Prostate gland (tissue), 2 donors: Measurements from ENCODE around the gene OTOP2.

Experiments used
- CTCF ChIP-seq, 4 experiments: fragments of 200-600 bp in 2 of 4; fragments of 450-650 bp in 2 of 4; sonication (generic) in 2 of 4; IDR thresholded peaks; 1 replicate in 3 of 4; 2 replicates in 1 of 4; pipeline ENCODE4 v1.5.1; 2016 to 2019; ENCODE audit warnings: antibody characterized with exemption in 4 of 4, mild to moderate bottlenecking in 2 of 4, moderate library complexity in 2 of 4
- POLR2A ChIP-seq: fragments of 450-650 bp; IDR thresholded peaks from one replicate; pipeline ENCODE4 v1.6.1; 2016; ENCODE audit warnings: antibody characterized with exemption, mild to moderate bottlenecking
- POLR2AphosphoS5 ChIP-seq: sonication (generic); formaldehyde crosslinking; IDR thresholded peaks from one replicate; pipeline ENCODE4 v1.6.1; 2017; ENCODE audit warnings: antibody characterized with exemption

- no peak for TF ChIP-seq CTCF (IDR thresholded peaks at IDR 0.05)
- TF ChIP-seq POLR2A: no peak
- TF ChIP-seq POLR2AphosphoS5: no peak
Measured at GRCh38 chr17:74945543-74945942, 21.5 kb downstream of the OTOP2 start.
